HepG2 (cell line): ENCODE data around the gene DNAAF8. TPM values are rescaled to one million over a fixed set of nuclear protein-coding genes. Genes with fewer than 3 reads are reported as not detected.

ENCODE experiments used
- HNF4A ChIP-seq: sonication (generic); formaldehyde crosslinking; IDR thresholded peaks from 2 replicates; pipeline ENCODE4 v1.4.0; 2020; ENCODE audit warnings: missing genetic modification reagents
- IRX3 ChIP-seq: sonication (generic); formaldehyde crosslinking; IDR thresholded peaks from 2 replicates; pipeline ENCODE4 v1.8.1; 2023; ENCODE audit warnings: mild to moderate bottlenecking, low read depth, missing genetic modification reagents, borderline replicate concordance
- POLR2AphosphoS2 ChIP-seq: IDR thresholded peaks from 2 replicates; pipeline ENCODE4 v1.6.1; 2011; ENCODE audit warnings: low read depth, low read length, improper control_type of control experiment
- POLR2G ChIP-seq: fragments of 200-400 bp; formaldehyde crosslinking; IDR thresholded peaks from 2 replicates; pipeline ENCODE4 v1.6.1; 2018; ENCODE audit warnings: mild to moderate bottlenecking, low read depth, low read length, moderate library complexity
- SAFB2 ChIP-seq: sonication (generic); formaldehyde crosslinking; IDR thresholded peaks from 2 replicates; pipeline ENCODE4 v1.5.1; 2020; ENCODE audit warnings: missing genetic modification reagents, low read depth, mild to moderate bottlenecking, borderline replicate concordance
- SPEN ChIP-seq: sonication (generic); formaldehyde crosslinking; IDR thresholded peaks from 2 replicates; pipeline ENCODE4 v1.5.1; 2020; ENCODE audit warnings: low read depth, mild to moderate bottlenecking, missing genetic modification reagents
- TOPORS ChIP-seq: sonication (generic); formaldehyde crosslinking; IDR thresholded peaks from 2 replicates; pipeline ENCODE4 v1.8.0; 2023; ENCODE audit warnings: mild to moderate bottlenecking, missing genetic modification reagents
- ZNF318 ChIP-seq: sonication (generic); formaldehyde crosslinking; IDR thresholded peaks from 2 replicates; pipeline ENCODE4 v1.4.0; 2020; ENCODE audit warnings: mild to moderate bottlenecking, missing genetic modification reagents
- ZNF609 ChIP-seq: sonication (generic); formaldehyde crosslinking; IDR thresholded peaks from 2 replicates; pipeline ENCODE4 v1.4.0; 2020; ENCODE audit warnings: mild to moderate bottlenecking, missing genetic modification reagents, borderline replicate concordance
- ZNF660 ChIP-seq: sonication (generic); formaldehyde crosslinking; IDR thresholded peaks from 2 replicates; pipeline ENCODE4 v1.5.1; 2020; ENCODE audit warnings: mild to moderate bottlenecking, low read depth, missing genetic modification reagents, borderline replicate concordance
- ZNF740 ChIP-seq: sonication (generic); formaldehyde crosslinking; IDR thresholded peaks from 2 replicates; pipeline ENCODE4 v1.4.0; 2020; ENCODE audit warnings: missing genetic modification reagents
- ZNF766 ChIP-seq: sonication (generic); formaldehyde crosslinking; IDR thresholded peaks from 2 replicates; pipeline ENCODE4 v1.5.0; 2020; ENCODE audit warnings: missing genetic modification reagents, borderline replicate concordance
- ZSCAN25 ChIP-seq: sonication (generic); formaldehyde crosslinking; IDR thresholded peaks from 2 replicates; pipeline ENCODE4 v1.8.0; 2022; ENCODE audit warnings: mild to moderate bottlenecking, missing genetic modification reagents
- polyA plus RNA-seq, 8 experiments: library from polyadenylated mRNA; depleted of rRNA in 3 of 8; stranded (reverse) in 7 of 8; unstranded in 1 of 8; fragments of >200 nt; fragmentation: Illumina TruSeq in 4 of 8; extraction: Trizol in 4 of 8; gene quantifications; 2 replicates each; pipeline versions ENCODE4 v1.2.1 to v1.2.3, GENCODE V29; 2011 to 2016; ENCODE audit warnings: low read depth in 4 of 8, missing spikeins in 1 of 8, mixed read lengths in 1 of 8; ENCODE audit not compliant: insufficient read depth in 1 of 8
- total RNA-seq, 5 experiments: library from RNA; depleted of rRNA; stranded (reverse); fragments of >200 nt; fragmentation: Illumina TruSeq; extraction: Trizol; gene quantifications; 2 replicates each; pipeline ENCODE4 v1.2.3, GENCODE V29; 2016; ENCODE audit warnings: low read depth in 1 of 5

The DNAAF8 gene
- total and polyA plus RNA-seq, 2 of the 13 experiments (the other 11 are each of a cell fraction or from before 2014, with no cell fraction given) = 0.44 TPM; not detected in 1

GRCh38 chr16:4792951-4793513 lies 58.7 kb downstream of the DNAAF8 start (continued):
- TF ChIP-seq ZNF609 (CRISPR knock-in tag) (no peak), POLR2AphosphoS2 (no peak), SPEN (CRISPR knock-in tag) (no peak), SAFB2 (CRISPR knock-in tag) (no peak), ZNF660 (CRISPR knock-in tag) (no peak), HNF4A (CRISPR knock-in tag) (peak; percentile 89), IRX3 (CRISPR knock-in tag) (no peak), TOPORS (CRISPR knock-in tag) (no peak), ZNF740 (CRISPR knock-in tag) (no peak), ZSCAN25 (CRISPR knock-in tag) (no peak), POLR2G (no peak), ZNF318 (CRISPR knock-in tag) (no peak), ZNF766 (CRISPR knock-in tag) (no peak)
